ENCODE data around the gene IFI27. TPM values are rescaled to one million over a fixed set of nuclear protein-coding genes. Genes with fewer than 3 reads are reported as not detected.
A peak's percentile ranks its signal among the peaks of the same experiment; 100 is the strongest.

The IFI27 gene
- total and polyA plus RNA-seq, 9 donors = 44.5 to 413 (median 83.1) TPM

DNA sequence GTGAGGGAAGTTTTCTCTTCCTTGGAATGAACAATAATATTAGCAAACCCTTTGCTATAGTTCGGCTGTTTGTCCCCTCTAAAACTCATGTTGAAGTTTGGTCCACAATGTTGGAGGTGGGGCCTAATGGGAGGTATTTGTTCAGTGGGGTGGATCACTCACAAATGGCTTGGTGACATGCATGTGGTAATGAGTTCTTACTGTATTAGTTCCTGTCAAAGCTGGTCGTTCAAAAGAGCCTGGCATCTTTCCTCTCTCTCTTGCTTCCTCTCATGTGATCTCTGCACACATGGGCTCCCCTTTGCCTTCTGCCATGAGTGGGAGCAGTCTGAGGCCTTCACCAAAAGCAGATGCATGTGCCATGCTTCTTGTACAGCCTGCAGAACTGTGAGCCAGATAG lies 50.5 kb downstream of the IFI27 start:
- Histone ChIP-seq H3K4me3 (no peak overlapping the region), H3K9me3 (no peaks in the 10 kb centered on the region), H3K36me3 (no peaks in the 10 kb centered on the region), H3K27me3 (no peaks in the 10 kb centered on the region), H3K4me1 (ENCODE audit: insufficient read depth) (peaks cover 22% of the 10 kb centered on the region), H3K27ac (no peak overlapping the region)
- WGBS, 3 donors = 37 to 50% (median 50%) methylated on average over 2 of the region's 2 CpGs
- intact Hi-C loops (cut with DNase I) = no loop called here
- no peak for DNase-seq
- TF ChIP-seq POLR2A (IDR thresholded peaks at IDR 0.05) = no peak
- no peak for TF ChIP-seq EP300 (IDR thresholded peaks at IDR 0.05)
- no peak for TF ChIP-seq CTCF (IDR thresholded peaks at IDR 0.05)

DNA sequence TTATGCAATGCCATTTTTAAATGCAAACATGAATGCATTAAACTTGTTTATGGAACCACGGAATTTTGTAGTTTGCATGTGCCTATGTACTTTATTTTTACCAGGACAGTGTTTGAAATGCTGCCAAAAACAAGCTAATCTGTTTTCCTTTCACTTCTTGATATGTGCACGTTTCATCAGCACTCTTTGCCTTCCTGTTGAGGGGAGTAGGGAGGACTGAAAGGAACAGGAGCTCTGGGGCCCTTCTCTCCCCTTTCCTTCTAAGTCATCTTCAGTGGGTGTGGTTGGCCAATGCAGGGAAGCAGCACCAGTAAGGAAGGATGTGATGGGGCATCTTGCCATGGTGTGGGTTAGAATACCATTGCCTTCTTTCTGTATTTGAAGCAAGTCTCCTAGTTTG lies 51.4 kb downstream of the IFI27 start:
- H3K36me3 ChIP-seq = no peaks in the 10 kb centered on the region
- no peak for TF ChIP-seq POLR2A (IDR thresholded peaks at IDR 0.05)
- no peak for TF ChIP-seq CTCF (IDR thresholded peaks at IDR 0.05)
- TF ChIP-seq EP300 (IDR thresholded peaks at IDR 0.05) = no peak
- DNase-seq = peak in 1 of 5 donors; percentile 16
- intact Hi-C loops (cut with DNase I) = no loop called here
- peak overlapping the region in 1 of 2 donors; percentile 39 for H3K27ac ChIP-seq
- H3K4me3 ChIP-seq = no peak overlapping the region
- 1% methylated on average over 2 of the region's 2 CpGs for WGBS, 3 donors
- H3K4me1 ChIP-seq (ENCODE audit: insufficient read depth) = peaks cover 22% of the 10 kb centered on the region
- no peaks in the 10 kb centered on the region for H3K9me3 ChIP-seq
- H3K27me3 ChIP-seq = no peaks in the 10 kb centered on the region

DNA sequence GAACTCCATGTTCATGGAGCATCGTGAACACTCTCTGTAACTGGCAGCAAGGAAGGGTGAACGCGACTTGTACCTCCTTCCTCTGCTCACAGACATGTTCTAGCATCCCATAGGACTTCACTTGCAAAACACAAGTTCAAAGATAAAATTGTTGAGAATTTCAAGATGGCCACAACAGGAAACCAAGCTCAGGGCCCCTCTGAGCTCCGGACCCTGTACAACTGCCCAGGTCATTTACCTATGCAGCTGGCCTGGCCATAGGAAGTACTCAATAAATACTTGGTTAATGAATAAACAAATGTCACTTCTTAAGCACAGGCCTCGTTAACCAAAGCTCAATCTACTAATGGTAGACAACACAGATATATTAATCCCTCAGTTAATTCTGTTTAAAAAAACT lies 51.9 kb downstream of the IFI27 start:
- 77 to 92% (median 91%) methylated on average over 5 of the region's 5 CpGs for WGBS, 3 donors
- Histone ChIP-seq H3K27ac (peak overlapping the region in 1 of 2 donors; percentile 39), H3K36me3 (no peaks in the 10 kb centered on the region), H3K9me3 (no peaks in the 10 kb centered on the region), H3K4me3 (no peak overlapping the region), H3K27me3 (no peaks in the 10 kb centered on the region), H3K4me1 (ENCODE audit: insufficient read depth) (peaks cover 22% of the 10 kb centered on the region)
- no peak for TF ChIP-seq POLR2A (IDR thresholded peaks at IDR 0.05)
- no peak for TF ChIP-seq EP300 (IDR thresholded peaks at IDR 0.05)
- TF ChIP-seq CTCF (IDR thresholded peaks at IDR 0.05) = no peak
- no peak for DNase-seq
- intact Hi-C loops (cut with DNase I) = no loop called here

DNA sequence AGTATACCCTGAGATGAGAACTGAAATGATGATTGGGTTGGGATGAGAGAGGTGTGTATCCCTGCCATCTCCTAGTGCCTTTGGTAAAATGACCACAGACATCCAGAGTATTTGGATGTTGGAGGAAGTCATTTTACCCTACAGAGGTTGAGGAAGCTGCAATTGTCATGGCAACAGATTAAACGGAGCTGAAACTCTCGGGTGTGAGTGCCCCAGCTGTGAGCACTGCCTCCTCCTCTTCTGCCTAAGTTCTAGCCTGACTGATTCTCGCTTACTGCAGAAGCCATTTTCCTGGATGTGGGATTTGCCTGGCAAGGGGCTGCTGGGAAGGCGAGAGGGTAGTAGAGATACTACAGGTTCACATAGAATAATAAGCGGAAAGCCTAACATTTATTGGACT lies 53.3 kb downstream of the IFI27 start:
- Histone ChIP-seq H3K27ac (no peak overlapping the region), H3K27me3 (no peaks in the 10 kb centered on the region), H3K9me3 (no peaks in the 10 kb centered on the region), H3K4me1 (ENCODE audit: insufficient read depth) (peaks cover 22% of the 10 kb centered on the region), H3K4me3 (no peak overlapping the region), H3K36me3 (no peaks in the 10 kb centered on the region)
- 75 to 79% (median 78%) methylated on average over 5 of the region's 5 CpGs for WGBS, 3 donors
- DNase-seq = no peak
- TF ChIP-seq POLR2A (IDR thresholded peaks at IDR 0.05) (no peak), CTCF (IDR thresholded peaks at IDR 0.05) (no peak), EP300 (IDR thresholded peaks at IDR 0.05) (no peak)
- intact Hi-C loops (cut with DNase I) = no loop called here

Measured in ovary (tissue), 9 donors.